Measurements from ENCODE around the gene CDH1. TPM values are rescaled to one million over a fixed set of nuclear protein-coding genes. Genes with fewer than 3 reads are reported as not detected.
A peak's percentile ranks its signal among the peaks of the same experiment; 100 is the strongest.

Gene CDH1
- total RNA-seq, 4 donors from 2014 or later: 156 to 243 (median 188) TPM

DNA sequence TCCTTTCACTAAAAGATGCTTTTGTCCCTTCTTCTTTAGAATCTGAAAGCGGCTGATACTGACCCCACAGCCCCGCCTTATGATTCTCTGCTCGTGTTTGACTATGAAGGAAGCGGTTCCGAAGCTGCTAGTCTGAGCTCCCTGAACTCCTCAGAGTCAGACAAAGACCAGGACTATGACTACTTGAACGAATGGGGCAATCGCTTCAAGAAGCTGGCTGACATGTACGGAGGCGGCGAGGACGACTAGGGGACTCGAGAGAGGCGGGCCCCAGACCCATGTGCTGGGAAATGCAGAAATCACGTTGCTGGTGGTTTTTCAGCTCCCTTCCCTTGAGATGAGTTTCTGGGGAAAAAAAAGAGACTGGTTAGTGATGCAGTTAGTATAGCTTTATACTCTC, 96.2 kb downstream of the CDH1 start:
- H3K4me3 ChIP-seq (ENCODE audit: low read depth, poor library complexity, severe bottlenecking): no peak overlapping the region
- peak in 1 of 2 donors; percentile 79 for DNase-seq (ENCODE audit: low spot score in 2 of 2)
- TF ChIP-seq CTCF (IDR thresholded peaks at IDR 0.05): no peak
- no peak for TF ChIP-seq POLR2A (IDR thresholded peaks at IDR 0.05)
- WGBS, 2 donors: 87 to 92% methylated on average over 14 of the region's 14 CpGs
- intact Hi-C loops (cut with DNase I; ENCODE audit: low total_unique reads): no loop called here

DNA sequence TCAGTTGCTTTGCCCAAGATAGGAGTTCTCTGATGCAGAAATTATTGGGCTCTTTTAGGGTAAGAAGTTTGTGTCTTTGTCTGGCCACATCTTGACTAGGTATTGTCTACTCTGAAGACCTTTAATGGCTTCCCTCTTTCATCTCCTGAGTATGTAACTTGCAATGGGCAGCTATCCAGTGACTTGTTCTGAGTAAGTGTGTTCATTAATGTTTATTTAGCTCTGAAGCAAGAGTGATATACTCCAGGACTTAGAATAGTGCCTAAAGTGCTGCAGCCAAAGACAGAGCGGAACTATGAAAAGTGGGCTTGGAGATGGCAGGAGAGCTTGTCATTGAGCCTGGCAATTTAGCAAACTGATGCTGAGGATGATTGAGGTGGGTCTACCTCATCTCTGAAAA, 97.5 kb downstream of the CDH1 start:
- WGBS, 2 donors: 94 to 95% methylated on average over 1 of the region's 1 CpG
- DNase-seq (ENCODE audit: low spot score in 2 of 2): peak in 1 of 2 donors; percentile 10
- intact Hi-C loops (cut with DNase I; ENCODE audit: low total_unique reads): no loop called here

DNA sequence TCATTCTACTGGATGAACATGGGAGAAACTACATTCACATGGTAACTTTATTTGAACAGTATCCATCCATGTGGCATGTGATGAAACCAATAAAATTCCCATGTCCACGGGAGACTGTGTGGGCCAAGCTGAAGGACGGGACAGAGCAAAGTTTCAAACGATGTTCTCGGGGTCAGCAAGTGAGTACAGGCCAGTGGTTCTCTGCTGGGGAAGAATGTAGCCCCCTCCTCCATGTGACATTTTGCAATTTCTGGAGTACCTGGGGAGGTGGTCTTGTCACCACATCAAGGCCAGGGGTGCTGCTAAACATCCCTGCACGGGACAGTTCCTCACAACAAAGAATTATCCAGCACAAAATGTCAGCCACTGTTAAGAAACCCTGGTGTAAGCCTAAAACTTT, 98.9 kb downstream of the CDH1 start:
- TF ChIP-seq CTCF (IDR thresholded peaks at IDR 0.05): no peak
- no peak for TF ChIP-seq POLR2A (IDR thresholded peaks at IDR 0.05)
- intact Hi-C loops (cut with DNase I; ENCODE audit: low total_unique reads): no loop called here
- 83 to 87% methylated on average over 5 of the region's 5 CpGs for WGBS, 2 donors
- peak in 1 of 2 donors; percentile 52 for DNase-seq (ENCODE audit: low spot score in 2 of 2)
- no peak overlapping the region for H3K4me3 ChIP-seq (ENCODE audit: low read depth, poor library complexity, severe bottlenecking)

More for the DNA sequence above, 97.5 kb downstream of the CDH1 start:
- H3K4me3 ChIP-seq (ENCODE audit: low read depth, poor library complexity, severe bottlenecking): no peak overlapping the region
- TF ChIP-seq CTCF (IDR thresholded peaks at IDR 0.05) (no peak), POLR2A (IDR thresholded peaks at IDR 0.05) (no peak)

GRCh38 chr16:68839831-68840230, 102.7 kb downstream of the CDH1 start:
- intact Hi-C loops (cut with DNase I; ENCODE audit: low total_unique reads): loop anchor here (10.0 kb wide), 1 partner anchor 285 kb away; no protein-coding TSS in a partner anchor
- WGBS, 2 donors: 38 to 47% methylated on average over 4 of the region's 4 CpGs
- H3K4me3 ChIP-seq (ENCODE audit: low read depth, poor library complexity, severe bottlenecking): no peak overlapping the region
- TF ChIP-seq CTCF (IDR thresholded peaks at IDR 0.05) (no peak), POLR2A (IDR thresholded peaks at IDR 0.05) (no peak)
- DNase-seq (ENCODE audit: low spot score in 2 of 2): peak in 1 of 2 donors; percentile 77

- intact Hi-C loops (cut with DNase I; ENCODE audit: low total_unique reads): loop anchor here (10.0 kb wide), 1 partner anchor 282 kb away; no protein-coding TSS in a partner anchor
- peak overlapping the region; percentile 90 for H3K4me3 ChIP-seq (ENCODE audit: low read depth, poor library complexity, severe bottlenecking)
- peak in 1 of 2 donors; percentile 71 for DNase-seq (ENCODE audit: low spot score in 2 of 2)
- WGBS, 2 donors: 57 to 60% methylated on average over 23 of the region's 23 CpGs
These were observed 105.9 kb downstream of the CDH1 start for GRCh38 chr16:68842964-68843481.

DNA sequence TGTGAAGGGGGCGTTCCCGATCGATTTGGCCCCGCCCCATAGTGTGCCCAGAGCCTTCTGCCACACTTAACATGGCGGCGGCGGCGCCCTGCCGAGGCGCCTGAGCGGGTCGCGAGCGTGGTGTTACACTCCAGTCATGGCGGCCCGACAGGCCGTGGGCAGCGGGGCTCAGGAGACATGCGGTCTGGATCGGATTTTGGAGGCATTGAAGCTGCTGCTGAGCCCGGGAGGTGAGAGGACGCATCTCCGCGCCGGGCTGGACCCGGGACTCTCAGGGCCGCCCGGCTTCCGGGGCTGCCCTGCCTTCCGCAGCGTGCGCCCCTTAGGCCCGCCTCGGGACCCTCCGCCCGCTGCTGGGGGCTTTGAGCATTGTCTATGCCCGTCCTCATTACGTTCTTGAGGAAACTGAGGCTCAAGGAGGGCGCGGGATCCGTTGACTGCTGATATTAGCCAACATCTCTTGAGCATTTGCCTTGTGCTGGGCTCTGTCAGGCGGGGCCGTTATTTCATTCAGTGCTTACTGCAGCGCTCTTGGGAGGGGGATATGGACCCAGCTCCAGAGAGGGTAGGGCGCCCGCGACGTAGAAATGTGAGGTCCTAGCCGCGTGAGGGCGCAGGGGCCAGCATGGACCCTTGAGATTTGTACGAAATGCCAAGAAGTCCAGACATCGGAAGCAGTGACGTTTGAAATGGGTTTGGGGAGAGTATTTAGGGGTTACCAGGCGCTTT, 106.6 kb downstream of the CDH1 start, which contains the start of gene TANGO6:
TSS of gene TANGO6 (plus strand) at position 50 of the 729 bp plus-strand sequence. CDS start at position 137, 87 bp downstream.
- 0% methylated on average over 33 to 40 of the region's 55 CpGs for WGBS, 2 donors
- H3K4me3 ChIP-seq (ENCODE audit: low read depth, poor library complexity, severe bottlenecking): peak within 1 kb of the TSS; percentile 90
- intact Hi-C loops (cut with DNase I; ENCODE audit: low total_unique reads): loop anchor here (10.0 kb wide), 1 partner anchor 281 kb away; no protein-coding TSS in a partner anchor
- peak; percentile 64 to 97 for DNase-seq (ENCODE audit: low spot score in 2 of 2)
- TF ChIP-seq POLR2A (IDR thresholded peaks at IDR 0.05) (no peak), CTCF (IDR thresholded peaks at IDR 0.05) (no peak)
